DMS153 (cell line): ENCODE results near the gene LIMK1.
A peak's percentile ranks its signal among the peaks of the same experiment; 100 is the strongest.
"Not testable (repeated sequence)": the region's sequence is repeated elsewhere in the genome, so short reads cannot be mapped to it uniquely, and the experiment has no call there.

Source experiments
- DNase-seq: peaks from one replicate; lab custom pipeline; 2025; lab: John Stamatoyannopoulos, UW

LIMK1 gene

DNA sequence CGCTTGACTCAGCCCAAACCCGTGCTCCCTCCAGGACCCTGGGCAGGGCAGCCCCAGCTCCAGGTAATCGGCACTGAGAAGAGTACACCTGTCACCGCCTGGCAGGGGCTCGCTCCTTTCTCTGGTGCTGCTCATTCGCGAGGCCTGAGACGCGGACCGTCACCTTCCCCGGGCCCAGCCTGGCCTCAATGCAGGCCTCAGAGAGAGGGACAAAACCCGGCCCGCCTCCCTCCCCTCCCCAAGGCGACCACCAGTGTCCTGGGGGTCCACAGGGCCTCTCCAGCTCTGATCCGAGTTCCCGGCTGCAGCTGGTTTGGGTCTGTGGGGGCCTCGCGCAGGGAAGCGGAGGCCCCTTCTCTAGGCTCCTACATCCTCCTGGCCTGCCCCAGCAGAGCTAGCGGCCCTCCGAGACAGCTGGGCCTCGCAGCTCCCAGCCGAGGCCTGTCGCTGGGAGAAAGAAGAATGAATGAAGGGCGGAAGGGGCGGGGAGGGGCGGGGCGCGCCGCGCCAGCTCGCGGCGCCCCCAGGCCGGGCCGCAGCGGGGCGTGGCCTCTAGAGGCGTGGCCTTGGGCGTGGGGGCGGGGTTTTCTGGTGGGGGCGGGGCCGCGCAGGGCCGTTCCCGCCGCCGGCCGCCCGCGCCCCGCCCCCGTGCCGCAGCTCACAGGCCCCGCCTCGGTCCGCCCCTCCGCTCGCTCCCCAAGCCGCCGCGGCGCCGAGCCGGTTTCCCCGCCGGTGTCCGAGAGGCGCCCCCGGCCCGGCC, at the start of gene LIMK1:
Gene LIMK1 (plus strand): TSS at position 688 of the 760 bp plus-strand sequence. CDS start 187 bp downstream, outside the sequence.
- DNase-seq = peak; percentile 44

DNA sequence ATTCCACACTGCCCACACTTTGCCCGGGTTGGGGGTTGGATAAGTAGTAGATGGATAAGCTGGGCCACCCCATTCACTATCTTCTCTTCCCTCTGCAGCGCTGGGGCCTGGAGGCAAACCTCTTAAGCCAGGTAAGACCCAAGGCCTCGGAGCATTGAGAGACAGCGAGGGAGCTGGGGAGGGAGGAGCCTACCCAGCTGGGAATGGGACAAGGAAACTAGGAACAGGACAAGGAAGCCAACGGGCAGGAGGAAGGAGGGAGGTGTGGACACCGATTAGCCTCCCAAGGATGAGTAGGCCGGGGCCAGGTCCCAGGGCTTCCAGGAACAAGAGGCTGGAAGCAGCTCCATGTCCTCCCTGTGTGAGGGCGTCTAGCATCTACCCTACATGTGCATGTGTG, 46.0 kb upstream of the LIMK1 start:
- DNase-seq = no peak

DNA sequence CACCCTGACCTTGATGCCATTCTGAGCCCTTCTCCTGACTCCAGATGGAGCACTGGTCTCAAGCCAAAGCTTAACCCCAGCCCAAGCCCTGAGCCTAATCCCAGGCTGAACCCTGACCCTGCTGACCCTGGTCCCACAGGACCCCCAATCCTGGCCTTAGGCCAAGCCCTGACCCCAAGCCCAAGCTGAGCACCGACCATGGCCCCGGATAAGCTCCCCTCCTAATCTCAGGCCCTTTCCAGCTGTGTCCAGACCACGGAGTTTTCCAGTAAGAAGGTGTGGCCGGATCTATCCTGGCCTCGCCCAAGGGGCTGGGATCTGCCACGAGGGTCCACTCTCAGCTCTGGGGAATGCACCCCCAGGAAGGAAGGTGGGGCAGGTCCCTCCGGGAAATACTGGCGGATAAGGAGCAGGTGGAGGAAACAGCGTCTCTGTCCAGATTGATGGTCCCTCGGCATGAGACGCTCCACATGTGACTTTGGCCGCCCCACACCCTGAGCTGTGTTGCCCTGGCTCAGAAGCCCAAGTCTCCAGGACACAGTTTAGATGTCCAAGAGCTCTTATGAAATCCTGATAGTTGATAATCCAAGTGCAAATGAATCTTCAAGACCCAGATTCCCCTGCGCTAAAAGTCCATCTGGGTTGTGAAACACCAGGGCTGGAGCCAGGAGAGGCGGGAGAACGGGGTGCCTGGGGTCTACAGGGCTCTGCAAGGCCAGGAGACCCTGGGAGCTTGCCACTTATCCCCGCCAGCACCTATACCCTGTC, 45.2 kb upstream of the LIMK1 start:
- DNase-seq = no peak

DNA sequence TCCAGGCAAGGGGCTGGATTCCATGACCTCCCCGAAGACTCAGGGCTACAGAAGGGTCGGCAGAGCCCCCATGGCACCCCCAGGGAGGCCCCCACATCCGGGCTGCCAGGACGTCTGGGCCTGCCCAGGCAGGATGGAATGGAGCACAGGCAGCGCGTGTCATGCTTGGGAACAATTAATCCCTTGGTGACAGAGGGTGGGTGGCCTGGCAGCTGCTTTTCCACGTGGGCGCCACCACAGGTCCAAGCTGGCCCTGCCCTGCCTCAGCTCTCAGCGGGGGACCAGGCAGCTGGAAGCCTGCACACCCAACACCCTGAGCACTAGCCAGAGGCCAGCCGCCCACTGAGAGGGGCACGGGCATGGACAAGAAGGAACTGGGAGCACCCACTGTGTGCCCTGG, 44.3 kb upstream of the LIMK1 start:
- peak; percentile 28 for DNase-seq

DNA sequence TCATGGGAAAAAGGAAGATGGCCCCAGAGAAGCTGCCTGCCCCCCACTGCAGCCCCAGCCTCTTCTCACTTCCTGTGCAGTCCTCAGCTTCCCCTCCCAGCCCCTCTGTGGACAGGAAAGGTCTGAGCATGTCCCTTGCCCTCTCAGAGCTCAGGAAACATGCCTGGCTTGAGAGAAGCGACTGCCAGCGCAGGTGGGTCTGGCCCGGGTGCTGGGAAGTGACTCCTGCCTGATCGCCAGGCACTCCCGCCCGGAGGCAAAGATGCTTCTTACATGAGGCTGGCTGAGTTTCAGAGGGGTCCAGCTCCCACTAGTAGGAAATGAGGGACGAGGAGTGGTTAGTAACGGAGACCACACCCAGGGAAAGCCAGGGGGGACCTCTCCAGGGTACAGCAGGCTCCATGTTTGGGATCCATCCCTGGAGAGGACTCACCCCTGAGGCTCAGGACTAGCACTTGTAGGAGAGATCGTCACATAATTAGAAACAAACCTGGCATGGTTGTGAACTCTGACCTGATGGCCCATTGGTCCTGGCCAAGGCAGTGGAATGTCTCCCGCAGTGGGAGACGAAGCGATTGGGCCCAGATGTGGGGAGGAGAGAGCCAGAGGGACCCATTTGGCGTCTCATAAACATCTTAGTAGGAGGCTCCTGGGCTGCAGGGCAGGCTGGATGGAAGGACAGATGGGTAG, 43.4 kb upstream of the LIMK1 start:
- DNase-seq = no peak

DNA sequence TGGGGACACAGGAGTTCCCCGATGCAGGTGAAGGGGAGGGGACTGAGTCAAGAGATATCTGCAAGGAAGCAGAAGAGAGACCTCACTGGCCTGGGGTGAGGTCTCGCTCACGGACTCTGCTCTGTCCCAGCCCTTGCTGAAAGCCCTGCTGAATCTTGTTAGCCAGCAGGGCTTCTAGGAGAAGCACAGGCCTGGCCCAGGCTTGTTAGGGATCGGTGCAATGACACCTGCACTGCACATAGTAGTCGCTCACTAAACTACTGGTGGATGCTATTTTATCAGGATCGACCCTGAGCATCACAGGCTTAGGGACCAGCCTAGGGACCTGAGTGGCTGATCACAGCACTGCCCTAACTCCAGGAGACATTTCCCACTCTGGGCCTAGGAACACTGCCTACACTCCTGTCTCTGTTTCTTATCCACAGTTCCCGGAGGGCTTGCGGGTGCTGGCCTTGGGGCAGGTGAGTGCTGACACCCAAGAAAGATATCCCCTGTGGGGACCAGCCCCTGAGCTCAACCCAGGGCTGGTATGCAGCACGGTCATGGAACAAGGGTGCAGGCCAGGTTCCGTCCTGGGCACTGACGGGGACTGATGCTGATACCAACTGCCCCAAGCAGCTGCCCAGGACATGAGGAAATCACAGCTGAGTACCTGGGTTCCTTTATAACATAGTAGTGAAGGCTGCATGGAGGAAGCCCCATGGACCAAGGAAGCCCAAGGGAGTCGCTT, 42.6 kb upstream of the LIMK1 start:
- no peak for DNase-seq

DNA sequence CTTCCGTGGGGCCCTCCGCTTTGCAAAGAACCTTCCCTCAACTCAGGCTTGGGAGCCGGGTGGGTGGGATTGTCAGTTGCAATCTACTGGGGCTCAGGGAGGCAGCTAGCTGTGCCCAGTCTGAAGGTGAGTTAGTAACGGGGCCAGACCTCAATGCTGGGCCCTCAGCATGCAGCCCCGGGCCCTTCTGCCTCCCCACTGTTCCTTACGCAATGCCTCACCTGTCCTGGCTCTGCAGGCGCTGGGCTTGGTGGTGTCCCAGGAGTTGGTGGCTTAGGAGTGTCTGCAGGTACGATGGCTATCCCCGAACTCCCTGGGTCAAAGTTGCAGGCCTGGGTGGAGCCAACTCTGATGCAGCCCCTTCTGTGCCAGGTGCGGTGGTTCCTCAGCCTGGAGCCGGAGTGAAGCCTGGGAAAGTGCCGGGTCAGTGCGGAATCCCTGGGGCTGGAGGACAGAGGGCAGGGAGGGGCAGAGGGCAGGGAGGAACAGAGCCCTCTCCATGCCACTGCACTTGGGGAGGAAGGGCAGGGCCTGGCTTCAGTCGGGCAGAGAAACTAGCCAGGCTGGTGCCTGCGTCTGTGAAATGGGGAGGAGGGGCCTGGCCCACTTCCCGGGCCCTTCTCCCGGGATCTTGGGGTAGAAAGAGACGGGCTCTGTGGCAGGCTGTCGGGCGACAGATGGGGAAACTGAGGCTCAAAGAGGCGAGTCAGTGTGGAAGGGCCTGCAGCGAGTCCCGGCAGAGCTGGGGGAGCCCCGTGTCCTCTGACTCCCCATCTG, 40.7 kb upstream of the LIMK1 start:
- DNase-seq = no peak

DNA sequence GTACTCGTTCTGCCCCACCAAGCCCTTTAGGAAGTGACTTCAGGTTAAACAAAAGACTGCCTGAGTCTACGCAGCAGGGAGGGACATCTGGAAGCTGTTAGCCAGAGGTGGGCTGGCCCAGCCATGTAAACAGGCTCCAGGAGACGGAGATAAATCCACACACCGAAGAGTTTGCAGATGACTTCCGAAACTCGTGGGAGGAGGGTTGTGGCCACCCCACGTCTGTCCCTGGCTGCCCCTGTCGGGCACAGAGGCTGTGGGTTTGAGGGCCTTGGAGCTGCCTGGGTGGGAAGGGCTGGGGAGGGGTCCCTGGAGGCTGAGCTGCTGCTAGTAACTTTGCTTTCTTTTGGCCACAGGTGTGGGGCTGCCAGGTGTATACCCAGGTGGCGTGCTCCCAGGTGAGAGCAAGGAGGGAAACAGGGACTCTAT, 40.1 kb upstream of the LIMK1 start:
- peak; percentile 13 for DNase-seq

DNA sequence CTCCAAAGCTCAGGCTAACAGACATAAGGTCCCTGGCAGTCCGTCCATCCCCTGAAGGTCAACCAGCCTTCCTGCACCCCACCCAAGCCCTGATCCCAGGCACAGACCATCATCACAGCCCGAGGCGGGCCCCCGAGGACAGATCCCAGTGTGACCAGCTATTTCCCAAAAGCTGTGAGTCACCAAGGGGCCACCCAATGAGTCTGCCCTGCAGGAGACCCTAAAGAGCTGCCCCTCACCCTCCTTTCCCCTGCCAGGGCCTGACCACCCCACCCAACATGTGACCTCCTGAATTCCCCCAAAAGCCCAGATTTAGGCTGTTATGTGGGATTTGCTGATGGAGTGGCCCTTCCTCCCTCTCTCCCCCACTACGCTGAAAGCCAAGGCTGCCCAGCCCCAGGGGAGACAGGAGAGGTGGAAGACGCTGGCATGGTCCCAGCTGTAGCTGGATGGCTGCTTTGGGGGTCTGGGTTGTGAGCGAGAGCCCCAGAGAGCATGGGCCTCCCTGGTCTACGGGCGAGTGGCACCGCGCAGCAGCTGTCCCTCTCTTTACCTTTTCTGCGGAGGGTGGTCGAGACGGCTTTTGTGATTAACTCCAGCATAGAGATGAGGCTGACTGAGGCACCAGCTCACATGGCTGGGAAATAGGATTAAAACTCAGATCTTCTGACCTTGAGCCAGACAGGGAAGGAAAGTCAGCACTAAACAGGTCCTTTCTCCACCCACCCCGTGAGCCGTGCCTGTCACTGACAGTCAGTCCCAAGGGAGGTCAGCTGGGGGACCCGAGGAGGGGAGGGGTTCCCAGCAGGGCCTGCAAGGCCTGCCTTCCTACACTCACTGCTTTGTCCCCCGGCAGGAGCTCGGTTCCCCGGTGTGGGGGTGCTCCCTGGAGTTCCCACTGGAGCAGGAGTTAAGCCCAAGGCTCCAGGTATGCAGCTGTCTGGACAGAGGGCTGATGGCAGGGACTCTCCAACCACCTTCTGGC, 38.9 kb upstream of the LIMK1 start:
- DNase-seq = no peak

DNA sequence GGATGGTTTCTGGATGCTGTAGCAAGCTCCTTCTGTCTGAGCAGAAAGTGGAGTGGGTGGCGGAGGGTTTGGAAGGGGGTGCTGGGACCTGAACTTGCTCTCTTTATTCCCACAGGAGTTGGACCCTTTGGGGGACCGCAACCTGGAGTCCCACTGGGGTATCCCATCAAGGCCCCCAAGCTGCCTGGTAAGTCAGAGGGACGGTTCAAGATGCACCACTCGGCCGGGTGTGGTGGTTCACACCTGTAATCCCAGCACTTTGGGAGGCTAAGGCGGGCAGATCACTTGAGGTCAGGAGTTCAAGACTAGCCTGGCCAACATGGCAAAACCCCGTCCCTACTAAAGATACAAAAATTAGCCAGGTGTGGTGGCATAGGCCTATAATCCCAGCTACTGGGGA, 37.0 kb upstream of the LIMK1 start:
- DNase-seq = not testable (repeated sequence)

DNA sequence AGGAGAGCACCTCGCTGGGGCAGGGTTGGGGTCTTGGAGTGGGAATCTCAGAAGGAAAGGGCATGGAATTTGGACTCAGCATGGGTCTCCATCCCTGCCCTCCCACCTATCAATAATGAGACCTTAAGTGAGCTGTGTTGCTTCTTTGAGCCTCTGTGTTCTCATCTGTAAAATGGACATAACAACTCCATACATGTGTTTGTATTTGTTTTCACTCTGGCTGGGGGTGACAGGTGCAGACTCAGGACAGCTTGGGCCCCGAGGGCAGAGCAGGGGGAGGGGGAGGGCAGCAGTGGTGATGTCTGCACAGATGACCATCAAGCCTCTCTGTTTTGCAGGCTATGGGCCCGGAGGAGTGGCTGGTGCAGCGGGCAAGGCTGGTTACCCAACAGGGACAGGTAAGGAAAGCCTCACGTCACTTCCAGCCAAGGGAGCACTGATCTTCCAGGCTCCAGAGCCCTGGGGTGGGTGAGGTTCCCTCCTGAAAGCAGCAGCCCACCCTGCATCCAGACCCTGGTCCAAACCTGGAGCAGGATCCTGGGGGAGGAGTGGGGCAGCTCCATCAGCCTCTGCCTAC, 35.7 kb upstream of the LIMK1 start:
- no peak for DNase-seq

DNA sequence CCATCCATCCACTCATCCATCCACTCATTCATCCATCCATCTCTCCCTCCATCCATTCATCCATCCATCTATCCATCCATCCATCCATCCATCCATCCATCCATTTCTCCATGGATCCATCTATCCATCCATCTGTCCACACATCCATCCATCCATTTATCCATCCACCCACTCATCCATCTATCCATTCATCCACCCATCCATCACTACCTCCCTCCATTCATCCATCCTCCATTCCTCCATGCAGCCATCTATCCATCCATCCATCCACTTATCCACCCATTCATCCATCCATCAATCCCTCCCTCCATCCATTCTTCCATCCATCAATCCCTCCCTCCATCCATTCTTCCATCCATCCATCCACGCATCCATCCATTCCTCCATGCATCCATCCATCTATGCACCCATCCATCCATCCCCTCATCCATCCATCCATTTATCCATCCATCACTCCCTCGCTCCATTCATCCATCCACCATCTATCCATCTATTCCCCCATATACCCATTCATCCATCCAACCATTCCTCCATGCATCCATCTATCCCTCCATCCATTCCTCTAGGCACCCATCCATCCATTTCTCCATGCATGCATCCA, 34.5 kb upstream of the LIMK1 start:
- no peak for DNase-seq

DNA sequence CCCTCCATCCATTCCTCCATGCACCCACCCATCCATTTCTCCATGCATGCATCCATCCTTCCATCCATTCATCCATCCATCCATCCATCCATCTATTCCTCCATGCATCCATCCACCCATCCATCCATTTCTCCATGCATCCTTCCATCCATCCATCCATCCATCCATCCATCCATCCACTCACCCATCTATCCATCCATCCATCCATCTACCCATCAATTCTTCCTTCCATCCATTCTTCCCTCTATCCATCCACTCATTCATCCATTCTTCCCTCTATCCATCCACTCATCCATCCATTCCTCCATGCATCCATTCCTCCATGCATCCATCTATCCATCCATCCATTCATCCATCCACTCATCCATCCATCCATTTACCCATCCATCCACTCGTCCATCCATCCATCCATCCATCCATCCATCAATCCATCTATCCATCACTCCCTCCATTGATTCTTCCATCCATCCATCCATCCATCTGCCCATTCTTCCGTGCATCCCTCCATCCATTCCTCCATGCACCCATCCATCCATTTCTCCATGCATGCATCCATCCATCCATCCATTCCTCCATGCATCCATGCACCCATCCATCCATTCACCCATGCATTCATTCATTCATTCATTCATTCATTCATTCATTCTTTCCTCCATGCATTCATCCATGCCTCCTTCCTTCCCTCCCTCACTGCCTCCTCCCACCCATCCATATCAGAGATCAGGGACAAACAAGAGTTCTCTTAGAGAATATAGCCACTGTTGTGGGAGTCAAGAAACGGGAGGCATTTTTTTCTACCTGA, 33.4 kb upstream of the LIMK1 start:
- no peak for DNase-seq

DNA sequence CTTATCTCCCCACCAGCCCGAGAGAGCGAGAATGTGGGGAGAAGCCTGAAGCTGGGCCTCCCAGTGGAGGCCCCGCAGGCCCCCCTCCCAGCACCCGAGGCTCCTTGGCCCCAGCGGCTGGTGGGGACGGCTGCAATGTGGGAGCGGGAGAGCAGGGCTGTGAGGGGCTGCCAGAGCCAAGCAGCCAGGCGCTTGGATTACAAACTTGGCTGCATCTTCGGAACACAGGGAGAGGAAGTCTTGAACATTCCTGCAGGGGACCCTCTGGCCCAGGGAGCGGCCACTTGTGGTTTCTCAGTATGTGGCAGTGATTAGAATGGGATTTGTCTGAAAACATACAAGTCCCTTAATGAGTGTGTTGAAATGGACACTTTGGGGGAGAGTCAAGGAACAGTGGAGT, 32.4 kb upstream of the LIMK1 start:
- no peak for DNase-seq

DNA sequence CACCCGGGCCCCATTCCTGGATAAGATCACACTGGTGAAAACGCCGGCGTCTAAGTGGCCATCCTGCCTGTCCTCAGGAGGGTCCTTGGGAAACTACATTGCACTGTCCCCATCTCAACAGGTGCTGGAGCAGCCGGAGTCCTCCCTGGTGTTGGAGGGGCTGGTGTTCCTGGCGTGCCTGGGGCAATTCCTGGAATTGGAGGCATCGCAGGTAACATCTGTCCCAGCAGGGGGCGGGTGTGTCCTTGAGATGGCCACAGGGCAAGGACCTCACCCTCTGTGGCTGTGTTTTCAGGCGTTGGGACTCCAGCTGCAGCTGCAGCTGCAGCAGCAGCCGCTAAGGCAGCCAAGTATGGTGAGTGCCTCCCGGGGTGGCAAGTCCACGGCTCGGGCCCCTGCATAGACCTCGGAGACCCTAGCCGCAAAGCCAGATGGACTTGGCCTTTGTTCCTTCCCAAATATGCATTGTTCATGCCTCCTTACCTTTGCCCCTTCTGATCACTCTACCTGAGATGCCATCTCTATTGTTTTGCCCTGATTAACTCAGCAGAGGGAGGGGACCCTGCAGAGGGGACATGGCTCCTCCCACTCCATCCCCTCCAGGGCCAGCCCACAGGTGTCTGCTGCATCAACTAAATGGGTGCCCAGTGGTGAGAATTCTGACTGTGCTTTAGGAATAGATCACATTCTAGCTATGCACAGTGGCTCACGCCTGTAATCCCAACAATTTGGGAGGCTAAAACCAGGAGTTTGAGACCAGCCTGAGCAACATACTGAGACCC, 31.8 kb upstream of the LIMK1 start:
- DNase-seq = no peak

DNA sequence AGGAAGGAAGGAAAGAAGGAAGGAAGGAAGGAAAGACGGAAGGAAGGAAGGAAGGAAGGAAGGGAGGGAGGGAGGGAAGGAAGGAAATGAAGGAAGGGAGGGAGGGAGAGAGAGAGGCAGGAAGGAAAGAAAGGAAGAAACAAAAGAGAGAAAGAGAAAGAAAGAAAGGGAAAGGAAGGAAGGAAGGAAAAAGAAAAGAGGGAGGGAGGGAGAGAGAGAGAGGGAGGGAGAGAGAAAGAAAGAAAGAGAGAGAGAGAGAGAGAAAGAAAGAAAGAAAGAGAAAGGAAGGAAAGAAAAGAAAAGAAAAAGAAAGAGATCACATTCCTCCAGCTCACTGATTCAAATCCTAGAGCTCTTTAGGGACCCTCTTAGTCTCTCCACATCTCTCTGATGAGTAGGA, 31.0 kb upstream of the LIMK1 start:
- no peak for DNase-seq

DNA sequence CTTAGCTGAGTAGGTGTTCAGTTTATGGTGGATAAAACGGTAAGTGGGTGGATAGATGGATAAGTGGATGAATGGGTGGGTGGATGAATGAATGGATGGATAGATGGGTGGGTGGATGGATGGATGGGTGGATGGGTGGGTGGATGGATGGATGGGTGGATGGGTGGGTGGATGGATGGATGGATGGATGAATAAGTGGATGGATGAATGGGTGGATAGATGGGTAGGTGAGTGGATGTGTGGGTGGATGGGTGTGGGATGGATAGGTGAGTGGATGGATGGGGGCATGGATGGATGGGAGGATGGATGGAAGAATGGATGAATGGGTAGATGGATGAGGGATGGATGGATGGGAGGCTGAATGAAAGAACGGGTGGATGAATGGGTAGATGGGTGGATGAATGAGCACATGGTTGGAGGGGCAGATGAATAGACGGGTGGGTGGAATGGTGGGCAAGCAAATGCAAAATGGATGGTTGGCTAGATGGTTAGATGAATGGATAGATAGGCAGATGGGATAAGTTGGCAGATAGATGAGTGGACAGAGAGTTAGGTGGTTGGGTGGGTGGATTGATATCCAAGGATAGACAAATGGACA, 29.9 kb upstream of the LIMK1 start:
- DNase-seq = no peak
